GM23248 (cell line): ENCODE measurements around the gene SMYD3. TPM values are rescaled to one million over a fixed set of nuclear protein-coding genes. Genes with fewer than 3 reads are reported as not detected.

Source experiments
- DNase-seq: peaks from one replicate; pipeline ENCODE4 v3.0.0-alpha.2; 2015
- H2AFZ ChIP-seq: fragments of 200-600 bp; sonication (generic); 2 replicates; pipeline ENCODE4 v1.6.1; 2016; ENCODE audit warnings: antibody characterized with exemption
- H3F3A ChIP-seq: fragments of 200-600 bp; sonication (generic); 2 replicates; pipeline ENCODE4 v1.6.1; 2016; ENCODE audit warnings: mild to moderate bottlenecking, antibody characterized with exemption, mixed run types; ENCODE audit not compliant: insufficient read depth
- H3K27ac ChIP-seq: fragments of 200-600 bp; sonication (generic); 2 replicates; pipeline ENCODE4 v1.5.1; 2016; ENCODE audit warnings: mild to moderate bottlenecking
- H3K27me3 ChIP-seq: fragments of 200-600 bp; sonication (generic); replicated peaks from 2 replicates; pipeline ENCODE4 v1.6.1; 2016; ENCODE audit warnings: mild to moderate bottlenecking; ENCODE audit not compliant: insufficient read depth
- H3K36me3 ChIP-seq: fragments of 200-600 bp; sonication (generic); 2 replicates; pipeline ENCODE4 v1.6.1; 2016; ENCODE audit warnings: low read depth, mild to moderate bottlenecking
- H3K4me1 ChIP-seq: fragments of 200-600 bp; sonication (generic); 2 replicates; pipeline ENCODE4 v1.6.1; 2016; ENCODE audit warnings: mild to moderate bottlenecking; ENCODE audit not compliant: insufficient read depth
- H3K4me2 ChIP-seq: fragments of 200-600 bp; sonication (generic); one replicate; pipeline ENCODE4 v1.6.1; 2016; ENCODE audit warnings: mild to moderate bottlenecking; ENCODE audit not compliant: unreplicated experiment
- H3K4me3 ChIP-seq: fragments of 200-600 bp; sonication (generic); 2 replicates; pipeline ENCODE4 v1.5.1; 2016; ENCODE audit warnings: mild to moderate bottlenecking
- H3K79me2 ChIP-seq: fragments of 200-600 bp; sonication (generic); 2 replicates; pipeline ENCODE4 v1.6.1; 2016; ENCODE audit warnings: mild to moderate bottlenecking; ENCODE audit not compliant: insufficient read depth
- H3K9ac ChIP-seq: fragments of 200-600 bp; sonication (generic); 2 replicates; pipeline ENCODE4 v1.6.1; 2016; ENCODE audit warnings: mild to moderate bottlenecking
- H3K9me2 ChIP-seq: fragments of 200-600 bp; sonication (generic); 2 replicates; pipeline ENCODE4 v1.6.1; 2016; ENCODE audit warnings: mixed run types, mild to moderate bottlenecking, moderate library complexity; ENCODE audit not compliant: insufficient read depth
- H3K9me3 ChIP-seq: fragments of 200-600 bp; sonication (generic); one replicate; pipeline ENCODE4 v1.6.1; 2017; ENCODE audit warnings: low read depth
- H4K20me1 ChIP-seq: fragments of 200-600 bp; sonication (generic); 2 replicates; pipeline ENCODE4 v1.6.0; 2016; ENCODE audit not compliant: insufficient read depth
- EZH2 ChIP-seq: fragments of 200-600 bp; sonication (generic); IDR thresholded peaks from 2 replicates; pipeline ENCODE4 v1.6.1; 2018; ENCODE audit warnings: antibody characterized with exemption, mild to moderate bottlenecking; ENCODE audit not compliant: insufficient read depth, poor library complexity, severe bottlenecking
- EZH2phosphoT487 ChIP-seq: fragments of 200-600 bp; sonication (generic); IDR thresholded peaks from 2 replicates; pipeline ENCODE4 v1.6.1; 2018; ENCODE audit warnings: antibody characterized with exemption, moderate library complexity, mild to moderate bottlenecking, low read depth; ENCODE audit not compliant: insufficient read depth
- WGBS, 2 experiments: methylation state at CpG; one replicate each; pipeline ENCODE4 v1.1.6; 2015 to 2017; ENCODE audit warnings: low lambda C conversion rate in 2 of 2, low coverage in 1 of 2; ENCODE audit errors: missing lambda C conversion rate in 2 of 2; 5-methylcytosine and 5-hydroxymethylcytosine counted together
- in situ Hi-C: fragments of 300-500 bp; cut with MboI; formaldehyde crosslinking; loops from 2 replicates; pipeline ENCODE4 v1.15.0; 2020
- polyA plus RNA-seq: library from polyadenylated mRNA; unstranded; fragments of >200 nt; fragmentation: Nextera tagmentation; extraction: Ambion mirVana; gene quantifications from 2 replicates; pipeline ENCODE4 v1.2.1, GENCODE V29; 2016
- total RNA-seq: library from RNA; depleted of rRNA; stranded (reverse); fragments of >200 nt; shearing (Covaris generic); gene quantifications from 2 replicates; pipeline ENCODE4 v1.2.3, GENCODE V29; 2014

SMYD3 gene
- total and polyA plus RNA-seq, 2 experiments from 2014 or later, result 32.1 to 44.8 TPM

DNA sequence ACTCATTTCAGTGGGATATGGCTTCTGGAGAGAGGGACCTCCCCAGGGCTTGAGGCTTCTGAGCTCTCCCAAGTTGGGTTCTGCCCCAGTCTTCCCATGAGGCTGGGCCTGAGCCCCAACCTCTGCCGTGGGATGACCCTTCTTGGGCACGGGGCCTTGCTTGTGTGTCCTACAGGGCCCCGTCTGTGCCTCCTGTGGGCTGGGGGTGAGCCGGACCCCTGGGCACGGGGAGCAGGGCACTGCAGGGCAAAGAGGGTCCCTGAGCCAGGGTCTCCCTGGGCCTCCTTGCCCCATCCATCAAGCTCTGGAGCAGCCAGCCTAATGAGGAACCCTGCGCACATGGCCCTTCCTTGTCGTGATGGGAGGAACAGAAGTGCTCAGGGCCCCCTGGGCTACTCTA lies 5.2 kb upstream of the SMYD3 start:
- peaks cover 6% of the 10 kb centered on the region; the same call in 1 of the 2 replicates for H3F3A ChIP-seq
- peaks cover 5% of the 10 kb centered on the region for H3K9me3 ChIP-seq
- no peaks in the 10 kb centered on the region for H3K36me3 ChIP-seq
- WGBS, 2 experiments, result 75 to 76% methylated on average over 6 to 7 of the region's 7 CpGs
- TF ChIP-seq EZH2phosphoT487 (no peak), EZH2 (no peak)
- DNase-seq, result no peak
- no peaks in the 10 kb centered on the region for H4K20me1 ChIP-seq
- no peak overlapping the region for H3K4me2 ChIP-seq
- no peak overlapping the region for H3K27ac ChIP-seq
- in situ Hi-C loops, result no loop called here
- no peaks in the 10 kb centered on the region for H3K4me1 ChIP-seq
- no peaks in the 10 kb centered on the region for H3K9me2 ChIP-seq
- H3K9ac ChIP-seq, result no peak overlapping the region
- no peak overlapping the region for H3K4me3 ChIP-seq
- H3K27me3 ChIP-seq, result no peaks in the 10 kb centered on the region
- no peak overlapping the region for H2AFZ ChIP-seq
- no peaks in the 10 kb centered on the region for H3K79me2 ChIP-seq

GRCh38 chr1:246511203-246511602 lies 4.1 kb upstream of the SMYD3 start:
- no peaks in the 10 kb centered on the region for H3K27me3 ChIP-seq
- peaks cover 5% of the 10 kb centered on the region for H3K9me3 ChIP-seq
- no peak for TF ChIP-seq EZH2phosphoT487
- TF ChIP-seq EZH2, result no peak
- DNase-seq, result no peak
- no peak overlapping the region for H3K27ac ChIP-seq
- H2AFZ ChIP-seq, result no peak overlapping the region
- H3K9me2 ChIP-seq, result no peaks in the 10 kb centered on the region
- H3K9ac ChIP-seq, result no peak overlapping the region
- in situ Hi-C loops, result no loop called here
- no peaks in the 10 kb centered on the region for H3K36me3 ChIP-seq
- H3K4me3 ChIP-seq, result no peak overlapping the region
- no peaks in the 10 kb centered on the region for H3K79me2 ChIP-seq
- H3K4me1 ChIP-seq, result no peaks in the 10 kb centered on the region
- H4K20me1 ChIP-seq, result no peaks in the 10 kb centered on the region
- no peak overlapping the region for H3K4me2 ChIP-seq
- peaks cover 6% of the 10 kb centered on the region; the same call in 1 of the 2 replicates for H3F3A ChIP-seq
- WGBS, 2 experiments, result 73 to 87% methylated on average over 5 to 7 of the region's 7 CpGs

- DNase-seq, result no peak
- Histone ChIP-seq H3K27ac (no peak overlapping the region), H2AFZ (no peak overlapping the region), H3K4me1 (no peaks in the 10 kb centered on the region; the same call in 1 of the 2 replicates), H3K4me2 (no peak overlapping the region), H3K79me2 (no peaks in the 10 kb centered on the region), H3K9me2 (no peaks in the 10 kb centered on the region), H3K4me3 (no peak overlapping the region), H3K36me3 (no peaks in the 10 kb centered on the region), H3K27me3 (no peaks in the 10 kb centered on the region), H3K9me3 (peaks cover under 1% of the 10 kb centered on the region), H3K9ac (no peak overlapping the region), H3F3A (peaks cover 10% of the 10 kb centered on the region), H4K20me1 (no peaks in the 10 kb centered on the region)
- WGBS, 2 experiments, result 61 to 72% methylated on average over 12 of the region's 13 CpGs
- TF ChIP-seq EZH2 (no peak), EZH2phosphoT487 (no peak)
- in situ Hi-C loops, result no loop called here
These were observed 3.3 kb upstream of the SMYD3 start for GRCh38 chr1:246510147-246511030.

- no peak overlapping the region for H3K27ac ChIP-seq
- in situ Hi-C loops, result no loop called here
- no peaks in the 10 kb centered on the region for H3K27me3 ChIP-seq
- no peak overlapping the region for H2AFZ ChIP-seq
- H3K79me2 ChIP-seq, result peaks cover 6% of the 10 kb centered on the region; the same call in 1 of the 2 replicates
- no peak overlapping the region for H3K9ac ChIP-seq
- H3K4me3 ChIP-seq, result no peak overlapping the region
- H3F3A ChIP-seq, result peaks cover 8% of the 10 kb centered on the region; the same call in 1 of the 2 replicates
- no peak overlapping the region for H3K4me2 ChIP-seq
- TF ChIP-seq EZH2phosphoT487, result no peak
- TF ChIP-seq EZH2, result no peak
- no peaks in the 10 kb centered on the region for H4K20me1 ChIP-seq
- DNase-seq, result no peak
- H3K9me2 ChIP-seq, result no peaks in the 10 kb centered on the region
- no peaks in the 10 kb centered on the region for H3K9me3 ChIP-seq
- 88 to 91% methylated on average over 25 of the region's 26 CpGs for WGBS, 2 experiments
- no peaks in the 10 kb centered on the region; the same call in 1 of the 2 replicates for H3K4me1 ChIP-seq
- H3K36me3 ChIP-seq, result no peaks in the 10 kb centered on the region
These were observed 2.0 kb upstream of the SMYD3 start for GRCh38 chr1:246508897-246509688.
